HL-60/S4 (cell line): Measurements from ENCODE around the gene MRPL51.
"Not testable (repeated sequence)": the region's sequence is repeated elsewhere in the genome, so short reads cannot be mapped to it uniquely, and the experiment has no call there.

Experiments
- in situ Hi-C: fragments of 300-500 bp; cut with MboI; formaldehyde crosslinking; loops from 2 replicates; pipeline ENCODE4 v1.14.3; 2022; ENCODE audit warnings: low sequenced_read_pairs

The MRPL51 gene

DNA sequence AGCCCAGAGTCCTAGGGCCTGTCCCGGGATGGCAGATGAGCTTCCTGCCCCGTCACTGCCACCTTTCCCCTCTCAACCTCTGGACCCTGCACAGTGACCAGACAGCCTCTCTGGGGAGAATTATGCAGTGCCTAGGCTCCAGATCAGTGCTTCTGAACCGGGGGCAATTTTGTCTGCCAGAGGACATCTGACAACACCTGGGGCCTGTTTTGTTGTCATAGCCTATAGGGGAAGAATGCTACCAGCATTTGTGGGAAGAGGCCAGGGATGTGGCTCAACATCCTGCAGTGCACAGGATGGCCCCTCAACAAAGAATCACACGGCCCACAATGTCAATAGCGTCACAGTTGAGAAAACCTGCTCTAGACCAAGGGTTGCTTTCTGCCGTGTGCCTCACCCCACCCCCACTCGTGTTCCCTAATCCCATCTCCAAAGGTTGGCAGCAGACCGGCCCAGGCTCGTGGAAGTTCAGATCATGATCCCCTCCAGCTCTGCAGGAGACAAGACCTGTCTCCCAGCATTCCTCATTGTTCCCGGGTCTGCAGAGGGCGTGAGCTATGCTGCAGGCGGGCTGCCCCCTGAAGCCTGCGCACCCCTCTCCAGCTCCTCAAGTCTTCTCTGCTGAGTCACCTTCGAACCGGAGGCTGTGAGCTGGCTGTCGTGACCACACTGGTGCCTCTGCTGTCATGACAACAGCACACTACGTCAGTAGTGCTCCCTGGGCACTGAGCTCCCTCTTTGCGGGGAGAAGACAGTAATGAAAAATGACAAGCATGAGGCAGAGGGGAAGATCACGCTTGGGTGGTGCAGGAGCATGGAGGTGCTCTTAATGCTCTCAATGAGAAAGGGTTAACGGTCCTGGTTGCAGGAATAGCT lies 39.2 kb upstream of the MRPL51 start:
- in situ Hi-C loops = no loop called here

DNA sequence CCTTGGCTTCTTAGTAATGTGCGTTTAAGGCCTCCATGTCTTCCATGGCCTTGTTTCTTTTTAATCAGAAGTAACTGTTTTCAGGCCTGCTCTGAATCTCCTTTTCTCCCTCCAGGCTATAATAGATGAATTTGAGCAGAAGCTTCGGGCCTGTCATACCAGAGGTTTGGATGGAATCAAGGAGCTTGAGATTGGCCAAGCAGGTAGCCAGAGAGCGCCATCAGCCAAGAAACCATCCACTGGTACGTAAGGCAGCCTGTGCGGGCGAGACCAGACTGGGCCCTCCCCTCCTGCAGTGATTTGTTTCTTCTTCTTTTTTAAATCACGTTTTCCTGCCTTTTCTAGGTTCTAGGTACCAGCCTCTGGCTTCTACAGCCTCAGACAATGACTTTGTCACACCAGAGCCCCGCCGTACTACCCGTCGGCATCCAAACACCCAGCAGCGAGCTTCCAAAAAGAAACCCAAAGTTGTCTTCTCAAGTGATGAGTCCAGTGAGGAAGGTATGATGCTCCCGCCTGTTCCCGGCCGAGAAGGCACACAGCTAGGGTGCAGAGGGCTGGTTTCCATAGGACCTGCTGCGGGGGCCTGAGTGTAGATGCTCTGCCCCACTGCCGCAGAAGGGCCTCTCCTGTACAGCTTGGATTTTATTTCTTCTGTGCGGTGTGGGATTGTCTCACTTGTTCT lies 37.7 kb upstream of the MRPL51 start:
- in situ Hi-C loops = no loop called here

DNA sequence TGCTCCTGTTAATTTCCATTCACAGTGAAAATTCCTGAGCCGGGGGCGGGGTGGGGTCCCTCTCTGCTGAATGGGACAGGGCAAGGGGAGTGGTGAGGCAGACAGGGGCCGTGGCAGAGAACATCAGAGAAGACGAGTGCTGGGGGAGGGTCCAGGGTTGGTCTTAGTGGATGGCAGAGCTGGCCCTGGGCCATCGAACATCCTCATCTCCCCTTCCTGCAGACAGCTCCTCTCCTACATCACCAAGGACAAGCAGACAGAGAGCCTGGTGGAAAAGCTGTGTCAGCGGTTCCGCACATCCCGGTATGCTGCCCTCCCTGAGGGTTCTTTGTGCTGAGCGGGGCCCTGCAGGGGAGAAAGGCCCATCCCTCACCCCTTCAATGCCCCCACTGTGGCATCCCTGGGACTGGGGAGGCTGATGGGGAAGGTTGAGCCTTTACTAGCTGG lies 36.3 kb upstream of the MRPL51 start:
- in situ Hi-C loops = no loop called here

DNA sequence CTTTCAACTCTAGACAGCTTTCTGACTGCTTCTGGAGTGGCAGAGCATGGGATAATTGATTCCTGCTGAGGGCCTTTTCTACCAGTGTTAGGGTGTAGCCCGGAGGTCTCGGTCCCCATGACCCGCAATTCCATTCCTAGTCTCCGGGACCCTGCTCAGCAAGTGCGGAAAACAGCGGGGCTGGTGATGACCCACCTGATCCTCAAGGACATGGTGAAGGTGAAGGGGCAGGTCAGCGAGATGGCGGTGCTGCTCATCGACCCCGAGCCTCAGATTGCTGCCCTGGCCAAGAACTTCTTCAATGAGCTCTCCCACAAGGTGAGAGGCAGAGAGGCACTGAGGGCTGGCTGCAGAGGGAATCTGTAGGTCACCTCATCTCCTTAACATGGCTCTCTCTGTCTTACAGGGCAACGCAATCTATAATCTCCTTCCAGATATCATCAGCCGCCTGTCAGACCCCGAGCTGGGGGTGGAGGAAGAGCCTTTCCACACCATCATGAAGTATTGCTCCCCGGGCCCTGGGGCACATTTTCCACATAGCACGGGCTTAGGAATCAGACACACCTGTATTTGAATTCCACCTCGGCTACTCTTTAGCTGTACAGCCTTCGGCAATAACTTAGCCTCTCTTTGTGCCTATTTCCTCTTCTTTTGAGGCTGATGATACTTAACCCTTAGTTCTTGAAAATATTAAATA lies 35.6 kb upstream of the MRPL51 start:
- in situ Hi-C loops = no loop called here

DNA sequence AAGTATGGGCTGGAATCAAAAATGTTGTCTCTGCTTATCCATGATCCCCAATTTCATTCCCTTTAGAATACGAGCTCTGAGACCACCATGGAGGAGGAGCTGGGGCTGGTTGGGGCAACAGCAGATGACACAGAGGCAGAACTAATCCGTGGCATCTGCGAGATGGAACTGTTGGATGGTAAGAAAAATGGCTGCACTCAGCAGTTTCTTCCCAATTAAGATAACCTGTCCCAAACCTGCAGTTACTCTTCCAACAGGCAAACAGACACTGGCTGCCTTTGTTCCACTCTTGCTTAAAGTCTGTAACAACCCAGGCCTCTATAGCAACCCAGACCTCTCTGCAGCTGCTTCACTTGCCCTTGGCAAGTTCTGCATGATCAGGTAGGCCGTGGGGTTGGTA lies 34.6 kb upstream of the MRPL51 start:
- in situ Hi-C loops = no loop called here

DNA sequence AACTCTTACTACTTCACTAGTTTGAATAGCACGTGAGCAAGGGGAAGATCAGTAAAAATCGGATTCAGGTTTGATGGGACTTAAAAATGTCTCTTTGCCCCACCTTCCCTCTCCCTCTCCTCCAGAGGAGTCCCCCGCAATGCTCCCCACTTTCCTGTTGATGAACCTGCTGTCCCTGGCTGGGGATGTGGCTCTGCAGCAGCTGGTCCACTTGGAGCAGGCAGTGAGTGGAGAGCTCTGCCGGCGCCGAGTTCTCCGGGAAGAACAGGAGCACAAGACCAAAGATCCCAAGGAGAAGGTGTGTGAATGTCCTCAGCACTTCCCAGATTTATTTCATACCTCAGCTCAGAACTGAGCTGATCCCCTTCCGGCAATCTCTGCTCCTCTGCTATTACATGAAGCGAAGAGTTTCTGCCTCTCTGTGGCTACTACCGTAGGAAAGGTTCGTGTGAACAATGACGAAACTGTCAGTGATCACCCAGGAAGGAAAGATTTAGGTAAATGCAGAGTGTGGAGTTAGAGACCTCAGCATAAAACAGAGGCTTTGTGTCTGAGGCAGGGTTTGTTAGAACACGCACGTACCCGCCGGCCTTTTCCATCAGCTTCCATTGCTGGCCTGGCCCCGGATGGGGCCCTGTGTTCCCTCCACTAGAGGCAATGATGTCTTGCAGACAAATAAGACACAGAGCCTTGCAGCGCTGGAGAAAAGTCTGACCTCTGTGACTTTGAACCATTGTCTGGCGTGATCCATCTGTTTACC lies 33.9 kb upstream of the MRPL51 start:
- in situ Hi-C loops = no loop called here

DNA sequence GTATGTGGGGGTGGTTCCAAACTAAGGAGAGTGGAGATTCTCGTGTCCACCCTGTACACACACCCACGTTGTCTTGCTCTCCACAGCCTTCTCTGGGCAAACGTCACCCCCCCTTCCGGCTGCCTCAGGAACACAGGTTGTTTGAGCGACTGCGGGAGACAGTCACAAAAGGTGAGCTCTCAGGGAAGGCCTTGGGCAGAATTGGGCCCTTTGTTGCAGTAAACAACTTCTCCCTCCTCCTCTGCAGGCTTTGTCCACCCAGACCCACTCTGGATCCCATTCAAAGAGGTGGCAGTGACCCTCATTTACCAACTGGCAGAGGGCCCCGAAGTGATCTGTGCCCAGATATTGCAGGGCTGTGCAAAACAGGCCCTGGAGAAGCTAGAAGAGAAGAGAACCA lies 33.1 kb upstream of the MRPL51 start:
- in situ Hi-C loops = no loop called here

DNA sequence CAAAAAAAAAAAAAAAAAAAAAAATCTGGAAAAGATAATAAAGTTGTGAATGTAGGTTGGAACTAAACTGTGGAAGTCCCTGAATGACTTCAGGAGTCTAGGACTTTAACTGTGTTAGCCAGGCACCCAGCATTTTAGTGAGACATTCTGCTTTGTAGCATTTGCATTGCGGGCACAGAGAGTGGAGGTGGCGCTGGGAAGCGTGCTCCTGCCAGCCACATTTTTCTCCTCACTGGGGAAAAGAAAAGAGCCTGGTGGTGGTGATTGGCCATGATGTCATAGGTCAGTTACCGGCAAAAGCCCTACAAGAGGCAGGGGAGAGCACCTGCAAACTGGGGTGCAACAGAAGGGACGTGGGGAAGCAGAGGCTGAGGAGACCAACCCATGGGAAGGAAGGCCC lies 31.6 kb upstream of the MRPL51 start:
- in situ Hi-C loops = no loop called here

DNA sequence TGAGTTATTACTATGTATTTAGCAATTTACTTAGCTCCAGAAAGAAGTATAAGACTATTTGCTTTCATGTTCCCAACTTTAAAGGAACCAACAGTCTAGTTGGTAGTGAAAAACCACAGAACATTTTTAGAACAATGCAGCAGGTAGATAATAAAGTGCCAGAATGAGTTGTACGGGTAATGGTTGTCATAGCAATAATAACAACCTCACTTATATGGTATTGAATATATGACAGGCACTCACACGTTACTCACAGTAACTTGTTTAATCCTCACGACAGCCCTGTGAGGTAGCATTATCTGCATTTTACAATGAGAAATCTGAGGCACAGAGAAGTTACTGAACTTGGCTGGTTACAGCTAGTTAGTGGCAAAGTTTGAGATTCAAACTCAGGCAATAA lies 30.6 kb upstream of the MRPL51 start:
- in situ Hi-C loops = no loop called here

DNA sequence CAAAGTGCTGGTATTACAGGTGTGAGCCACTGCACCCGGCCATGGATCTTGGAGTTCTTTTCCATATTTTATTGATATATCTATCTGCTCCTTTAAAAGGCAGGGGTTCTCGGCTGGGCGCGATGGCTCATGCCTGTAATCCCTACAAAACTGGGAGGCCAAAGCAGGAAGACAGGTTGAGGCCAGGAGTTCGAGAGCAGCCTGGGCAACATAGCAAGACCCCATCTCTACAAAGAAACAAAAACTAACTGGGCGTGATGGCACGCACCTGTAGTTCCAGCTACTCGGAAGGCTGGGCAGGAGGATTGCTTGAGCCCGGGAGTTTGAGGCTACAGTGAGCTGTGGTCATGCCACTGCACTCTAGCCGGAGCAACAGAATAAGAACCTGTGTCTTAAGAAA lies 29.1 kb upstream of the MRPL51 start:
- in situ Hi-C loops = no loop called here

DNA sequence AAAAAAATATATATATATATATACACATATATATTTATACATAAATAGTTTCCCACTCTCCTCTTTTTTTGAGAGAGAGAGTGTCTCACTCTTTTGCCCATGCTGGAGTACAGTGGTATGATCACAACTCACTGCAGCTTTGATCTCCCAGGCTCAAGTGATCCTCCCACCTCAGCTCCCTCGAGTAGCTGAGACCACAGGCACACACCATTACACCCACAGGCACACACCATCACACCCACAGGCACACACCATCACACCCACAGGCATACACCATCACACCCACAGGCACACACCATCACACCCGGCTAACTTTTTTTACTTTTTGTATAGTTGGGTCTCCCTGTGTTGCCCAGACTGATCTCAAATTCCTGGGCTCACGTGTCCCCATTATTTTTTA lies 27.1 kb upstream of the MRPL51 start:
- in situ Hi-C loops = no loop called here

DNA sequence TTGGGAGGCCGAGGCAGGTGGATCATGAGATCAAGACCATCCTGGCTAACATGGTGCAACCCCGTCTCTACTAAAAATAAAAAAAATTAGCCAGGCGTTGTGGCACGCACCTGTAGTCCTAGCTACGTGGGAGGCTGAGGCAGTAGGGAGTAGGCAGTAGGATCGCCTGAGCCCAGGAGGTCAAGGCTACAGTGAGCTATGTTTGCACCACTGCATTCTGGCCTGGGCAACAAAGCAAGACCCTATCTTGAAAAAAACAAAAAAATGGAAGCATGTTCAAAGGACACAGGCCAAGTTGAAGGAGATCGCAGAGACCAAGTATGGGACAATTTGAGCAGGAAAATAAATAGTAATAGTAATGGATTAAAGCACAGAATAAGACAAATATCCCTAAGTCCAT lies 15.0 kb upstream of the MRPL51 start:
- in situ Hi-C loops = no loop called here

DNA sequence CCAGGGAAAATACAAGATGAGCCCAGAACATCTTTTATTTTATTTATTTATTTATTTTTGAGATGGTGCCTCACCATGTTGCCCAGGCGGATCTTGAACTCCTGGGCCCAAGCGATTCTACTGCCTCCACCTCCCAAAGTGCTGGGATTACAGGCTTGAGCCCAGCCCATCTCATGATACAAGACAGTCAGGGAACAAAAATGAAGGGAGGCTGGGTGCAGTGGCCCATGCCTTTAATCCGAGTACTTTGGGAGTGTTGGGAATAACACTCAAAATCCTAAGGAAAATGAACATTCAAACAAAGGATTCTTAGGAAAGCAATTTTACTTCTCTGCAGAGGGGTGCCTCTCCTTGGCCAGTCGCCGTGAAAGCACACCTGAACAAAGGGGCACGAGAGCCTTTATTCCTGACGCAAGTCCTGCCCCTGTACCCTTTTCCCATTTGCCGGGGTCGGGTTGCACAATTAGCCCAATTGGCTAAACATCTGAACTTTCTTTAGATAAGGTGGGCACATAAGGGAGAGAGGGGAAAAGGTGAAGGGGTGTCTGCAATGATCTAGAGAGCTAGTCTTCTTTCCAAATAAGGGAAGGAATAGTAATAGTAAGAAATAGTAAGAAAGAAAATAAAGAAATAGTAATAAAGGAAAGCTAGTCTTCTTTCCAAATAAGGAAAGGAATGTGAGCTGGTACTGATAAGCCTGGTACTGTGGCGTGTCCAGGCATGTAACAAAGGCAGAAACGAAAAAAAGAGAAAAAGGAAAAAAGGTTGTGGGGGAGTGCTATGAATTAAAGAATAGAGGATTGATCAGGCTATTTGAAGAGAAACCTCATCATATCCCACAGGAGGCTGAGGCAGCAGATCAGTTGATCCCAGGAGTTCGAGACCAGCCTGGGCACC lies 14.3 kb upstream of the MRPL51 start:
- in situ Hi-C loops = no loop called here

DNA sequence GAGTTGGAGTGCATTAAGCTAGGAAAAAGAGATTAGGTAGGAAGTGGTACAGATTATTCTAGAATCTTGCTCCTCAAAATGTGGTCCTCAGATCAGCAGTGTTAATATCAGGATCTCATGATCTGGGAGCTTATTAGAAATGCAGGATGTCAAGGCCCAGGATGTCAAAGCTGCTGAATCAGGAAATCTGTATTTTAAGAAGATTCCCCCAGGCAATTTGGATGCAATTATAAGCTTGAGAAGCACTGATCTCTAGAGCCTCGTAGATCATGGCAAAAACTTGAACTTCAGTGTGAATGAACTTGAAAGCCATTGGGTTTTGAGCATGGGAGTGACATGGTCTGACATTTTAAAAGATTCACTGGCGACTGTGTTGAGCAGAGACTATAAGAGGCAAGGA lies 7.4 kb upstream of the MRPL51 start:
- in situ Hi-C loops = no loop called here

DNA sequence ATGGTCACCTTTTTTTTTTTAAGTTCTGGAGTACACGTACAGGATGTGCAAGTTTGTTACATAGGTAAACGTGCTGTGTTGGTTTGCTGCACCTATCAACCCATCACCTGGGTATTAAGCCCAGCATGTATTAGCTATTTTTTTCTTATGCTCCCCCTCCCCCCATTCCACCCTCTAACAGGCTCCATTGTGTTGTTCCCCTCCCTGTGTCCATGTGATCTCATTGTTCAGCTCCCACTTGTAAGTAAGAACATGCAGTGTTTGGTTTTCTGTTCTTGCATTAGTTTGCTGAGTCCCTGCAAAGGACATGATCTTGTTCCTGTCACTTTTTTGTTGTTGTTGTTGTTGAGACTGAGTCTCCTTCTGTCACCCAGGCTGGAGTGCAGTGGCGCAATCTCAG lies 4.2 kb upstream of the MRPL51 start:
- in situ Hi-C loops = not testable (repeated sequence)

DNA sequence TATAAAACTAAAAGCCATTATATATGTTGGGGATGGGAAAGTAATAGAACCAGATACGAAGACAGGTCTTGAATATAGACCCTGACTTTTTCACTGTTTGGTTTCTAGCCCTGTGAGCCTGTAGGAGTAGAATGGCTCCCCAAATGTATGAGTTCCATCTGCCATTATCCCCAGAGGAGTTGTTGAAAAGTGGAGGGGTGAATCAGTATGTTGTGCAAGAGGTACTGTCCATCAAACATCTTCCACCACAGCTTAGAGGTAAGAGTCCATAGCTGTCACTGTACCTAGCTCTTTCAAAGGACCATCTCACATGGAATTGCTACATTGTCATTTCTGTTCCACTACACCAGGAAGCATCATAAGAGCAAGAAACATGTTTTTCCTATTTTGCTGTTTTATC lies 1.9 kb upstream of the MRPL51 start:
- in situ Hi-C loops = no loop called here

DNA sequence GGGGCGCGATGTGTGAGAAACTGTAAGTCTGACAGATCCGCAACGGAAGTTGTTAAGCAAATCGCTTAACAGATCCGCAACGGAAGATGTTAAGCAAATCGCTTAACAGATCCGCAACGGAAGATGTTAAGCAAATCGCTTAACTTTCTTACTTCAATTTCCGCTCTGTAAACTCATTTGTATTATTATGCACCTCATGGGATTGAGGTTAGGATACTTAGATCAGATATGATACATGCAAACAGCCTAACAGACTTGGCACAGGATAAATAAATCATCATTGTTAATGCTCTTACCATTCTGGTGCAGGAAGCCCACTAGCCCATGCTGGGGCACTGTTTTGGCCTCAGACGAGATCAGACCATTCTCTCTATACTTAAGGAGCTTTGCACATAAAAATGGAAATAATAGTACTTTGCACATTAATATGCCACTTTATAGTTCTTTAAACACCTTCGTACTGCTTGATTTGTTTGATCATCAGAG lies 1.2 kb upstream of the MRPL51 start:
- in situ Hi-C loops = no loop called here

DNA sequence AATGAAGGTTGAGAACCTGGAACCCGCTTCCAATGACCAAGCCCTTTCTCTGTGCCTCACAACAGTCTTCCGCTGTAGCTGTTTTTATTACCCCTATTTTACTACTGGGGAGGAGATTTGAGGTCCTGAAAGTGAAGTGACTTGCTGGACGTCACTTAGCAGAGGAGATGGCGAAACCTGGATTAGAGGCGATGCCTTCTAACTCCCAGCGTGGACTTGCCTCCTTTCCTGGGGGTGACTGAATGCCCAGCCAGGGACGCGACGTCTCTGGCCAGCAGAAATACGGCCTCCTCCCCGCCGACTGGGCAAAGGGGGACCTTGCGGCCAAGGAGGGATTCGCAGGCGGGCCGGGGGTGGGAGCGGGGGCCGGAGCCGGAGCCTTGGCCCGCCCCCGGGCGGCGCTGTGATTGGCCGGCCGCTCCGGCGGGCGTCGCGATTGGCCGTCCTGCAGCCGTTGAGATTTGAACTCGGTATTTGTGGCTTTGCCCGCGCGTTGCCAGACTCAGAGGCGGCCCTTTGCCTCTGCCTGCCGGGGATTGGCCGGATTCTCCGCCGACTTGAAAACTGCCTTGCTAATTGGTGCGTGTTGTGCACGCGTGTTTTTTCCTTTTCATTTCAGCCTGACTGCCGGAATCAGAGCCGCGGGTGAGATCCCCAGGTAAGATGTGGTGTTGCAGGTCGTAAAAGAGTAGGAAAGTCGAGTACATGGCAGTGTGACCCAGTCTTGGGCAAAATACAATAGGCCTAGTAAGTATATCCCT lies 615 bp upstream of the MRPL51 start, which contains the start of gene NCAPD2:
Gene NCAPD2, plus strand, starts transcription at position 606 of the 761 bp plus-strand sequence. CDS start 997 bp downstream, outside the sequence.
- in situ Hi-C loops = no loop called here

DNA sequence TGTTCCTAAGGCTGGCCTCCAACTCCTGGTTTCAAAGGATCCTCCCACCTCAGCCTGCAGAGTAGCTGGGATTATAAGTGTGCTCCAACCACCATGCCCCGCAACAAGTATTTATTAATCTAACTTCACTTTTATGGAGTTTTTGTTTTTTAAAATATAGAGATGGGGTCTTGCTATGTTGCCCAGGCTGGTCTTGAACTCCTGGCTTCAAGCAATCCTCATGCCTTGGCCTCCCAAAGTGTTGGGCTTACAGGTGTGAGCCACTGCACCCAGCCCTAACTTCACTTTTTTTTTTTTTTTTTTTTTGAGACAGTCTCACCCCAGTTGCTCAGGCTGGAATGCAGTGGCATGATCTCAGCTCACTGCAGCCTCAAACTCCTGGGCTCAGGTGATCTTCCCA lies 2.4 kb downstream of the MRPL51 start:
- in situ Hi-C loops = not testable (repeated sequence)
